Panc1 (cell line): ENCODE data around the gene SEL1L3.

Source experiments
- POLR2AphosphoS5 ChIP-seq: IDR thresholded peaks from 2 replicates; pipeline ENCODE4 v1.6.1; 2012; ENCODE audit warnings: mild to moderate bottlenecking, low read depth, low read length, moderate library complexity
- TF ChIP-seq, protein P1 (sequence below): fragments of 450-650 bp; IDR thresholded peaks from 2 replicates; pipeline ENCODE4 v1.5.1; 2017; ENCODE audit warnings: mild to moderate bottlenecking
- TF ChIP-seq, protein P2 (sequence below), 2 experiments: IDR thresholded peaks; 2 replicates each; pipeline ENCODE4 v1.6.1; 2011 to 2012; ENCODE audit warnings: low read depth in 2 of 2, control low read depth in 1 of 2, low read length in 1 of 2, mild to moderate bottlenecking in 1 of 2, moderate library complexity in 1 of 2; ENCODE audit not compliant: insufficient read depth in 1 of 2

DNA sequence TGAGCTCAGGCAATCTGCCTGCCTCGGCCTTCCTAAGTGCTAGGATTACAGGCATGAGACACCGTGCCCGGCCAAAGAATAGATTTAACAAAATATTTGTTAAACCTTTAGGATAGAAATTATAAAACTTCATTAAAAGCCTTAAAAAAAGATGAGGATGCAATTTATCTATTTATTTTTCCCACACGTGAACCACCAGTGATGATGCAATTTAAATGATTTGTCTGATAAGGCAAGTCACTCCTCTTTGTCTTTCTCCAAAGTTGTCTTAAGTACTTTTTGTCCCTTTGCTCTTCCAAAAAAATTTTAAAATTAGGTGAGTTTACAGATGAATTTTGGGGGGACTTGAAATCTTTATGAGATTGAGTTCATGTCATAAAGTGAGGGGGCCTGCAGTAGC lies 149.0 kb downstream of the SEL1L3 start:
- TF ChIP-seq, protein P1, sequence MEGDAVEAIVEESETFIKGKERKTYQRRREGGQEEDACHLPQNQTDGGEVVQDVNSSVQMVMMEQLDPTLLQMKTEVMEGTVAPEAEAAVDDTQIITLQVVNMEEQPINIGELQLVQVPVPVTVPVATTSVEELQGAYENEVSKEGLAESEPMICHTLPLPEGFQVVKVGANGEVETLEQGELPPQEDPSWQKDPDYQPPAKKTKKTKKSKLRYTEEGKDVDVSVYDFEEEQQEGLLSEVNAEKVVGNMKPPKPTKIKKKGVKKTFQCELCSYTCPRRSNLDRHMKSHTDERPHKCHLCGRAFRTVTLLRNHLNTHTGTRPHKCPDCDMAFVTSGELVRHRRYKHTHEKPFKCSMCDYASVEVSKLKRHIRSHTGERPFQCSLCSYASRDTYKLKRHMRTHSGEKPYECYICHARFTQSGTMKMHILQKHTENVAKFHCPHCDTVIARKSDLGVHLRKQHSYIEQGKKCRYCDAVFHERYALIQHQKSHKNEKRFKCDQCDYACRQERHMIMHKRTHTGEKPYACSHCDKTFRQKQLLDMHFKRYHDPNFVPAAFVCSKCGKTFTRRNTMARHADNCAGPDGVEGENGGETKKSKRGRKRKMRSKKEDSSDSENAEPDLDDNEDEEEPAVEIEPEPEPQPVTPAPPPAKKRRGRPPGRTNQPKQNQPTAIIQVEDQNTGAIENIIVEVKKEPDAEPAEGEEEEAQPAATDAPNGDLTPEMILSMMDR: no peak
- TF ChIP-seq POLR2AphosphoS5: no peak
- TF ChIP-seq, protein P2, sequence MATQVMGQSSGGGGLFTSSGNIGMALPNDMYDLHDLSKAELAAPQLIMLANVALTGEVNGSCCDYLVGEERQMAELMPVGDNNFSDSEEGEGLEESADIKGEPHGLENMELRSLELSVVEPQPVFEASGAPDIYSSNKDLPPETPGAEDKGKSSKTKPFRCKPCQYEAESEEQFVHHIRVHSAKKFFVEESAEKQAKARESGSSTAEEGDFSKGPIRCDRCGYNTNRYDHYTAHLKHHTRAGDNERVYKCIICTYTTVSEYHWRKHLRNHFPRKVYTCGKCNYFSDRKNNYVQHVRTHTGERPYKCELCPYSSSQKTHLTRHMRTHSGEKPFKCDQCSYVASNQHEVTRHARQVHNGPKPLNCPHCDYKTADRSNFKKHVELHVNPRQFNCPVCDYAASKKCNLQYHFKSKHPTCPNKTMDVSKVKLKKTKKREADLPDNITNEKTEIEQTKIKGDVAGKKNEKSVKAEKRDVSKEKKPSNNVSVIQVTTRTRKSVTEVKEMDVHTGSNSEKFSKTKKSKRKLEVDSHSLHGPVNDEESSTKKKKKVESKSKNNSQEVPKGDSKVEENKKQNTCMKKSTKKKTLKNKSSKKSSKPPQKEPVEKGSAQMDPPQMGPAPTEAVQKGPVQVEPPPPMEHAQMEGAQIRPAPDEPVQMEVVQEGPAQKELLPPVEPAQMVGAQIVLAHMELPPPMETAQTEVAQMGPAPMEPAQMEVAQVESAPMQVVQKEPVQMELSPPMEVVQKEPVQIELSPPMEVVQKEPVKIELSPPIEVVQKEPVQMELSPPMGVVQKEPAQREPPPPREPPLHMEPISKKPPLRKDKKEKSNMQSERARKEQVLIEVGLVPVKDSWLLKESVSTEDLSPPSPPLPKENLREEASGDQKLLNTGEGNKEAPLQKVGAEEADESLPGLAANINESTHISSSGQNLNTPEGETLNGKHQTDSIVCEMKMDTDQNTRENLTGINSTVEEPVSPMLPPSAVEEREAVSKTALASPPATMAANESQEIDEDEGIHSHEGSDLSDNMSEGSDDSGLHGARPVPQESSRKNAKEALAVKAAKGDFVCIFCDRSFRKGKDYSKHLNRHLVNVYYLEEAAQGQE (IDR thresholded peaks at IDR 0.05; ENCODE audit: insufficient read depth in 1 of 2, low read depth in 2 of 2, low read length in 1 of 2): no peak
